Right renal cortex interstitium (tissue), 3 donors: ENCODE results near the gene KCNC1. TPM values are rescaled to one million over a fixed set of nuclear protein-coding genes. Genes with fewer than 3 reads are reported as not detected.

Experiments
- DNase-seq, 3 donors: peaks; one replicate each; pipeline ENCODE4 v3.0.0-alpha.2; 2013; ENCODE audit warnings: low read depth in 3 of 3, low spot score in 2 of 3
- polyA plus RNA-seq, 3 donors: library from polyadenylated mRNA; unstranded; fragments of 120-200 nt; gene quantifications; one replicate each; pipeline ENCODE4 v1.2.1, GENCODE V29; 2013; ENCODE audit not compliant: insufficient read length in 3 of 3

The KCNC1 gene
- polyA plus RNA-seq, 3 donors: 0.80 to 1.1 (median 0.92) TPM

- no peak for DNase-seq
Observed at GRCh38 chr11:17750013-17750800, 15.6 kb downstream of the KCNC1 start.

- DNase-seq: no peak
Observed at GRCh38 chr11:17750801-17751165, 16.2 kb downstream of the KCNC1 start.

GRCh38 chr11:17751558-17751957 lies 17.0 kb downstream of the KCNC1 start:
- DNase-seq: no peak

- no peak for DNase-seq
Observed at GRCh38 chr11:17752144-17752543, 17.6 kb downstream of the KCNC1 start.

- DNase-seq: no peak
Observed at GRCh38 chr11:17753153-17753552, 18.6 kb downstream of the KCNC1 start.

- DNase-seq: no peak
Observed at GRCh38 chr11:17753641-17754040, 19.1 kb downstream of the KCNC1 start.

- no peak for DNase-seq
Observed at GRCh38 chr11:17755891-17756290, 21.3 kb downstream of the KCNC1 start.

- no peak for DNase-seq
Observed at GRCh38 chr11:17760102-17761029, 25.8 kb downstream of the KCNC1 start.

GRCh38 chr11:17762309-17762974 lies 27.9 kb downstream of the KCNC1 start:
- DNase-seq: no peak

GRCh38 chr11:17763244-17763643 lies 28.7 kb downstream of the KCNC1 start:
- no peak for DNase-seq

- DNase-seq: no peak
Observed at GRCh38 chr11:17763703-17764102, 29.1 kb downstream of the KCNC1 start.

GRCh38 chr11:17764446-17765218 lies 30.1 kb downstream of the KCNC1 start:
- no peak for DNase-seq

GRCh38 chr11:17765356-17766072 lies 30.9 kb downstream of the KCNC1 start:
- no peak for DNase-seq

GRCh38 chr11:17766073-17766359 lies 31.4 kb downstream of the KCNC1 start:
- no peak for DNase-seq

- no peak for DNase-seq
Observed at GRCh38 chr11:17766590-17766989, 32.0 kb downstream of the KCNC1 start.

GRCh38 chr11:17767301-17767885 lies 32.8 kb downstream of the KCNC1 start:
- no peak for DNase-seq

GRCh38 chr11:17767914-17768313 lies 33.3 kb downstream of the KCNC1 start:
- no peak for DNase-seq

GRCh38 chr11:17768547-17768946 lies 34.0 kb downstream of the KCNC1 start:
- DNase-seq: no peak

- DNase-seq: no peak
Observed at GRCh38 chr11:17769218-17769617, 34.6 kb downstream of the KCNC1 start.
